ENCODE measurements around the gene L3MBTL4. TPM values are rescaled to one million over a fixed set of nuclear protein-coding genes. Genes with fewer than 3 reads are reported as not detected.

Gene L3MBTL4
- total RNA-seq, 6 experiments from 2014 or later: not detected

DNA sequence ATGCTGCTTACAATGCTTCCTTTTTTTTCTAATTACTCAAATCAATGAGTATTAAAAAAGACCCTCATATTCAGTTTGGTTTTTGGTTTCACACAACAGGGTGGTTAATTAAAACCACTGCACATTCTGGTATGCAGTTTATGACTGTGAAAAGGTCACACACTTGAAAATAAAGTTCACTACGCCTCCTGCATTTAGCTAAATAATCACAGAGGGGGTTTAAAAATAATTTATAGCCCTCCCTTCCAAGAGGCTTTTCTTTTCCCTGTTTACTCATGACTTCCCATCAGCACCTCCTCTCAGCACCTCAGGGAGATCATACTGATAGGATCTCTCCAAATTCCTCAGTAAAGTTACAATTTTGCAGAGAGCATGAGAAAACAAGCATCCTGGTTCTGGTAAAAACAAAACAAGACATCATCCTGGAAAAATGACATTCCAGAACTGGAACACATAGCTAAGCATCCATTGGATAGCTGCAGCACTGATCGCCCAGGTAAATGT is 389.9 kb downstream of the L3MBTL4 start:
- Mint-ChIP-seq H3K36me3 (ENCODE audit: low read depth) (no peaks in the 10 kb centered on the region; the same call in 1 of the 2 replicates), H3K9me3 (peaks cover 19% of the 10 kb centered on the region; the same call in 1 of the 2 replicates), H3K4me1 (ENCODE audit: low read depth) (no peaks in the 10 kb centered on the region), H3K27ac (no peak overlapping the region), H3K4me3 (no peak overlapping the region), H3K27me3 (ENCODE audit: insufficient read depth) (no peaks in the 10 kb centered on the region)
- DNase-seq: no peak
- TF ChIP-seq, protein P1, sequence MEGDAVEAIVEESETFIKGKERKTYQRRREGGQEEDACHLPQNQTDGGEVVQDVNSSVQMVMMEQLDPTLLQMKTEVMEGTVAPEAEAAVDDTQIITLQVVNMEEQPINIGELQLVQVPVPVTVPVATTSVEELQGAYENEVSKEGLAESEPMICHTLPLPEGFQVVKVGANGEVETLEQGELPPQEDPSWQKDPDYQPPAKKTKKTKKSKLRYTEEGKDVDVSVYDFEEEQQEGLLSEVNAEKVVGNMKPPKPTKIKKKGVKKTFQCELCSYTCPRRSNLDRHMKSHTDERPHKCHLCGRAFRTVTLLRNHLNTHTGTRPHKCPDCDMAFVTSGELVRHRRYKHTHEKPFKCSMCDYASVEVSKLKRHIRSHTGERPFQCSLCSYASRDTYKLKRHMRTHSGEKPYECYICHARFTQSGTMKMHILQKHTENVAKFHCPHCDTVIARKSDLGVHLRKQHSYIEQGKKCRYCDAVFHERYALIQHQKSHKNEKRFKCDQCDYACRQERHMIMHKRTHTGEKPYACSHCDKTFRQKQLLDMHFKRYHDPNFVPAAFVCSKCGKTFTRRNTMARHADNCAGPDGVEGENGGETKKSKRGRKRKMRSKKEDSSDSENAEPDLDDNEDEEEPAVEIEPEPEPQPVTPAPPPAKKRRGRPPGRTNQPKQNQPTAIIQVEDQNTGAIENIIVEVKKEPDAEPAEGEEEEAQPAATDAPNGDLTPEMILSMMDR (IDR thresholded peaks at IDR 0.05): no peak

DNA sequence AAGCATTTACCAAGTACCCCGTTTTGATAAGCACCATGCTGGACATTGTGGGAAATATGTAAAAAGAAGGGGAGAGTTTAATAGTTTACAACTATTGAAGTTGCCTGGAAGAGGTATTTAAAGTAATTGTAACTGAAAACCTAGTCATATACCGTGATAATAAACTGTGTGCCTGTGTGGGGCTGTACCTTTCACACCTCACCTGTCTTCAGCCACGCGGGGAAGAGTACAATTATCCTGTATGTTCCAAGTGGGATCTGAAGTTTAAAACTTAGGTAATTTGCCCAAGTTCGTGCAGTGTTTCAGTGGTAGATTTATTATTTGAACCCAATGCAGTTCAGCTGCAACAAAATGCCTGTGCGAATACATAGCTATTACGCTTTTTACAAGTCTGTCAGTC is 391.2 kb downstream of the L3MBTL4 start:
- Mint-ChIP-seq H3K36me3 (ENCODE audit: low read depth) (no peaks in the 10 kb centered on the region; the same call in 1 of the 2 replicates), H3K27ac (no peak overlapping the region), H3K4me3 (no peak overlapping the region), H3K4me1 (ENCODE audit: low read depth) (no peaks in the 10 kb centered on the region), H3K27me3 (ENCODE audit: insufficient read depth) (no peaks in the 10 kb centered on the region), H3K9me3 (peaks cover 19% of the 10 kb centered on the region; the same call in 1 of the 2 replicates)
- TF ChIP-seq, protein P1 (IDR thresholded peaks at IDR 0.05): no peak
- DNase-seq: no peak

DNA sequence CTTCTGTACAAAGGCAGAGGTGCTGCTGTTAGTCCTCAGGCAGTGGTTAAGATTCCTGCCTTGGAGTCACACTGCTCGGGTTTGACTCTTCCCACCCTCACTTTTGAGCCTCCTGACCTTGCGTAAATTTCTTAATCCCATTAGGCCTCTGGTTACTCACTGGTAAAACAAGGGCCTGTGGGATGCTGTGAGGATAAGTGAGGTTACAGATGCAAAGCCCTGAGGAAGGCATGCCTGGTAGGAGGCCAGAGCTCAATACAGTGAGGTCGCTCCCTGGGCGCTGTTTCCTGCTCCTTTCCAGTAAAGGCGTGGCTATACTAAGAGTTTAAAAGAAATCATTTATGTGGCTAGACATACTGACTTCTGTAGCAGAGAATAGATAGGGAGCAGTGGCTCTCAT is 391.9 kb downstream of the L3MBTL4 start:
- TF ChIP-seq, protein P1 (IDR thresholded peaks at IDR 0.05): no peak
- no peak overlapping the region for H3K27ac Mint-ChIP-seq

DNA sequence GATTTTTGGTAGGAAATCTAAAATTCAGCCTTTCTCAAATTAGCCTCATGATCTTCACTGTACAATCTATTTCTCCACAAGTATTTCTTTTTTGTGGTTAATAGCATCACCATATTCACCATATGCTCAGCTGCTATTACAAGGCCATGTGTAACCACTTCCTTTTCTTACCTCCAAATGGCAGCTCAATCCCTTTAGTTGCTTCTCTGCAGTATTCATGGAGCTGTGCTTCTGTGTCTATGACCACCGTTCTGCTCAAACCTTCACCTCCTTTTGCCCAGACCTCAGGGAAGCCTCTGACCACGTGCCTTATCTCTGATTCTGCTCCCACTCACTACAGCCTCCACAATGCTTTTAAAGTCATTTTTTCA is 392.7 kb downstream of the L3MBTL4 start:
- no peak overlapping the region for H3K27ac Mint-ChIP-seq
- H3K27me3 Mint-ChIP-seq (ENCODE audit: insufficient read depth): no peaks in the 10 kb centered on the region
- no peaks in the 10 kb centered on the region for H3K4me1 Mint-ChIP-seq (ENCODE audit: low read depth)
- H3K4me3 Mint-ChIP-seq: no peak overlapping the region
- H3K9me3 Mint-ChIP-seq: peaks cover 19% of the 10 kb centered on the region; the same call in 1 of the 2 replicates
- TF ChIP-seq, protein P1 (IDR thresholded peaks at IDR 0.05): no peak
- H3K36me3 Mint-ChIP-seq (ENCODE audit: low read depth): no peaks in the 10 kb centered on the region; the same call in 1 of the 2 replicates
- no peak for DNase-seq

More for the DNA sequence above, 391.9 kb downstream of the L3MBTL4 start:
- no peaks in the 10 kb centered on the region; the same call in 1 of the 2 replicates for H3K36me3 Mint-ChIP-seq (ENCODE audit: low read depth)
- H3K9me3 Mint-ChIP-seq: peaks cover 19% of the 10 kb centered on the region; the same call in 1 of the 2 replicates
- H3K4me1 Mint-ChIP-seq (ENCODE audit: low read depth): no peaks in the 10 kb centered on the region
- no peak overlapping the region for H3K4me3 Mint-ChIP-seq
- no peaks in the 10 kb centered on the region for H3K27me3 Mint-ChIP-seq (ENCODE audit: insufficient read depth)
- no peak for DNase-seq

DNA sequence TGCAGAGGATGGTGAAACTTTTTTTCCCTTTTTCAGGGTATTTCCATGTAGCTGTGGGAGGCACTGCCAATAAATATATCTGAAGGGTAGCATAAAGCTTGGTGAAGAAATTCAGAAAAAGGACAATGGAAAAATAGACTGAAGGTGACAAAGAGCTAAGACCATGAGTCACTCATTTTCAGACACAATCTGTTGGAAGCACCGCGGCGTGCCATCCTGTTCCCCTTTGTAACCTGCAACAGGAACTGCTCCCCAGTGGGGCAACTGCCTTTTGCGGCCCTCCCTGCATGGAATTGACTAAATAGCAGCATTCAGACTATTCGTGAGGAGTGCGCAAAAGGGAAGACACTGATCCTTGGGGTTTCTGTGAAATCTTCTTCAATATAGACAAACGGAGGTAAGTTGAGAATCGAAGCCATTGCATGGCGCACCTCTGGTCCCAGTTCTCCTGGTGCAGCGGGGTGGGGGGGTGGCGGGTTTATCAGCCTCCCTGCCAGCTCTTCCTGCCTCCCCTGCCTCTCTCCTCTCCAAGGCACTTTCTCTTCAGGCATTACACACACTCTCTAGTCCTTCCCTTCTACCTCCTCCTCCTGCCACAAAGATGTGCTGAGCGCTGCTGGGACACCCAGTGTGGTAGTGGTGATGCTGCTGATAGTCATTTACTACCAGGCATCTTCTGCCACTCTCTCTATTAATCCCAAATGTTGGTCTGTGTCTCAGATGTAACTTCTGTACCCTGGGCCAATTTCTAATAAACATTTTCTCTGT is 393.2 kb downstream of the L3MBTL4 start:
- Mint-ChIP-seq H3K9me3 (peaks cover 23% of the 10 kb centered on the region; the same call in 1 of the 2 replicates), H3K27ac (no peak overlapping the region), H3K36me3 (ENCODE audit: low read depth) (no peaks in the 10 kb centered on the region; the same call in 1 of the 2 replicates), H3K27me3 (ENCODE audit: insufficient read depth) (no peaks in the 10 kb centered on the region), H3K4me1 (ENCODE audit: low read depth) (no peaks in the 10 kb centered on the region), H3K4me3 (no peak overlapping the region)
- DNase-seq: no peak
- TF ChIP-seq, protein P1 (IDR thresholded peaks at IDR 0.05): no peak
